Measurements from ENCODE around the gene NOD2.

GRCh38 chr16:50665128-50665878, 28.1 kb upstream of the NOD2 start:
- peak; percentile 93 for TF ChIP-seq CTCF (IDR thresholded peaks at IDR 0.05)
- no peak for TF ChIP-seq ZFX (IDR thresholded peaks at IDR 0.05; ENCODE audit: borderline replicate concordance)
